RPMI7951 (cell line): ENCODE results near the gene CUX1. TPM values are rescaled to one million over a fixed set of nuclear protein-coding genes. Genes with fewer than 3 reads are reported as not detected.
"Not testable (repeated sequence)": the region's sequence is repeated elsewhere in the genome, so short reads cannot be mapped to it uniquely, and the experiment has no call there.

ENCODE experiments used
- DNase-seq: peaks from one replicate; pipeline ENCODE4 v3.0.0-alpha.2; 2012; ENCODE audit warnings: low read depth
- total RNA-seq: library from RNA; depleted of rRNA; stranded (reverse); fragments of >200 nt; shearing (Covaris generic); gene quantifications from 2 replicates; pipeline ENCODE4 v1.2.3, GENCODE V29; 2014

Gene CUX1
- total RNA-seq, 1 experiment from 2014 or later: 28.6 TPM

DNA sequence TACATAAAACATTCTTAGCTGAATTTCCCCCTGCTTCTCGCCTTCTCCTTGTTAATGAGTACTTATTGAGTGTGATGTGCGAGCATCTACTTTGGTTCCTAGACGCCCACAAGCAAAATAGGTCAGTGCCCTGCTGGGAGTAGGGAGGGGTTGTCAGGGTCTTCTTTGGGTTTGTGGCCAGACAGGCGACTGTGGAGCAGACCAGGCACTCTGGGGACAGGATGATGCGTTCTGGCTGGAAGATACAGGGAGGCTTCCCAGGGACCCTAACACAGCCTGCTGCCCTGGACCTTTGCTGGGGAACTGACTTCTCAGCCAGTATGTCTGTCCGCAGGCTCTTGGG, 227.2 kb downstream of the CUX1 start:
- DNase-seq: no peak

DNA sequence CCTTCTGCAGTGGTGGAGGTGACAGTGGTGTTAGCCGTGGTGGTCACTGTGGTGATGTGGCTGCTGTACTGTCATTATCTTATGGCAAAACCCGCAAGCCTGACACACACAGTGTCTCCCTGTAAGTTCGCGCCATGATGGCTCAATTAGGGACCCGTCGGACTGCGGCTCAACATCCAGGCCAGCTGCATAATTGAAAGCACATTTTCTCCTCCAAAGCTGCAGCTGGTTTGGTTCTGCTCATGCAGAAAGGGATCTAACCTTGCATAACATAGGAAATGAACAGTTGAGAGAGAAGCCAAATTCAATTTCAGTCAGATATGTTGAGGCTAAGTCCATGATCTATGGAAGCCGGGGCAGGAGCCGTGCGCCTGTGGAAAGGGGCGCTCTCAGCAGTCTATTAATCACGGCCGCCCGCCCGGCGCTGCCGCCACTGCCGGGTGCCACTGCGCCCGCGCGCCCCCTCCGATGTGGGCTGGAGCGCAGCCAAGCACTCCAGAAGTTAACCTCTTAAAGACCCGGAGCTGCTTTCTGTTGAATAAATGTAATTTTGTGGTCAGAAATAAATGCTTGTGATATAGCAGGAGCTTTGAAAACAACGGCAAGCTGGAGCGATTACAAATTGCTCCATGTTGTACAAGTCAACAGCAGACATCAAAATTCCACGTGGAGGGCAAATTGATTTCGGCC, 227.7 kb downstream of the CUX1 start:
- DNase-seq: peak; percentile 86

DNA sequence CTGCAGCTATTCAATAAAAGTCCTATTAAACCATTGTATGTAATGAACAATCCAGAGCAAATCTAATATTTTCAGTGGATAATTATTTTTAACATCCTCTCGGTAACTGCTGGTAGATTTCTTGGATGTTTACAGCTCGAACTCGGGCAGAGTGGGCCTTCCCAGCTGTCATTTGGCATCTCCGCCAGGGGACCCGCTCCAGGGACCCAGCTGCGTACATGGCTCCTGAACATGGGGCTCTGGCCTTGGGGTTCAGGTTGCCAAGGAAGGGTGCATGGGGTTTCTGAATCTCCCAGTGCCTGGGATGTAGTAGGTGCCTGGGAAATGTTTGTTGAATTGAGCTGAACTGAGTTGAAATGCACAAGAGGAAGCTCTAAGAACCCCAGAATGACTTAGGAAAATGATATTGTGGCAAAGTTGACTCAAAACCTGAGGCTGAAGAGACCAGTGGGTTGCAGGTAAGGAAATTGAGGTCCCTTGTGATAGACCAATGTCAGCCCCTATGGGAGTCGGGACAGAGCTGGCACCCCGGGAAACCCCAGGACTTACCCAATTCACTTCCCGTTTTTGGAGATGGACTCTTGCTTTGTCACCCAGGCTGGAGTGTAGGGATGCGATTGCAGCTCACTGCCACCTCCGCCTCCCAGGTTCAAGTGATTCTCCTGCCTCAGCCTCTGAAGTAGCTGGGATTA, 228.4 kb downstream of the CUX1 start:
- no peak for DNase-seq

DNA sequence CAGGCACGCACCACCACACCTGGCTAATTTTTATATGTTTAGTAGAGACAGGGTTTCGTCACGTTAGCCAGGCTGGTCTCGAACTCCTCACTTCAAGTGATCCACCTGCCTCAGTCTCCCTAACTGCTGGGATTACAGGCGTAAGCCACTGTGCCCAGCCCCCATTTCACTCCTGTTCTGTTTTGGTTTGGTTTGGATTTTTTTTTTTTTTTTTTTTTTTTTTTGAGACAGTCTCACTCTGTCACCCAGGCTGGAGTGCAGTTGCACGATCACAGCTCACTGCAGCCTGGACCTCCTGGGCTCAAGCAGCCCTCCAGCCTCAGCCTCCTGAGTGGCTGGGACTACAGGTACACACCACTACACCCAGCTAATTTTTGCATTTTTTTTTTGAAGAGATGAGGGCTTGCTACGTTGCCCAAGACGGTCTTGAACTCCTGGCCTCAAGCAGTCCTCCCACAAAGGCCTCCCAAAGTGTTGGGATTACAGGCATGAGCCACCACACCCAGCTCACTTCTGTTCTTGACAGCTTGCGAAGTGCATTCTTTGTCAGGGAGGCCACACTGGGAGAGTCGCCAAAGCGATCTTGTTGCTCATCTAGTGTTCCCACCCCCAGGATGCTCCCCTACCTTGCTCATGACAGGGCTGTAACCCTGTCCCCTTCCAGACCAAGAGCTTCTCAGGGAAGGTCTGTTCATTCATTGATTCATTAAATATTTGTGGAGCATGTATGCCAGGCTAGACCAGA, 229.1 kb downstream of the CUX1 start:
- no peak for DNase-seq

DNA sequence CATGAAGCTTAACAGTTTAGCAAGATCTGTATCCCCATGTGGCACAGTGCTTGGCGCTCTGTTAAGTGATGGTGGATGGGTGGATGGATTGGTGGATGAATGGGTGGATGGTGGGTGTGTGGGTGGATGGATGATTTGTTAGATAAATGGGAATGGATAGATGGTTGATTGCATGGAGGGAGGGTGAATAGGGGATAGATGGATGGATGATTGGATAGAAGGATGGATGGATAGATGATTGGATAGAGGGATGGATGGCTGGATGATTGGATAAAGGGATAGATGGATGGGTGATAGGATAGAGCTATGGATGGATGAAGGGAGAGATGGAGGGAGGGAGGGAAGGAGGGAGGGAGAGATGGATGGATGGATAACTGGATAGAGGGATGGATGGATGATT, 229.7 kb downstream of the CUX1 start:
- no peak for DNase-seq

DNA sequence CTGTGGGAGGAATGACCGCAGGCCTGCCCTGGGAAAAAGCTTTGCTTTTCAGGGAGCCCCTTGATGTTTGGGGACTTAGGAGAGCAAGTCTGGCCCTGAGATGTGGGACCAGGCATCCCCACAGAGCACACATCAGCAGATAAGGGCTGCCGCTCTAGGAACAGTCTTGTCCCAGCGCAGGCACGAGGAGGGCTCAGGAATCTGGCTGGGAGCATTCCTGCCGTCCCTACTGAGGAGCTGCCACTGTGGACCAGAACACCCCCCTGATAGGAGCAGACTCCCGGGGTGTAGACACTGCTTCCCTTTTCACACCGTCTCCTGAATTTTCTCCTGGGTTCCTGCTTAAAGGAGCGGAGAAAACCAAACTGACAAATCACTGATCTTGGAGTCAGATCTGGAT, 232.3 kb downstream of the CUX1 start:
- no peak for DNase-seq

DNA sequence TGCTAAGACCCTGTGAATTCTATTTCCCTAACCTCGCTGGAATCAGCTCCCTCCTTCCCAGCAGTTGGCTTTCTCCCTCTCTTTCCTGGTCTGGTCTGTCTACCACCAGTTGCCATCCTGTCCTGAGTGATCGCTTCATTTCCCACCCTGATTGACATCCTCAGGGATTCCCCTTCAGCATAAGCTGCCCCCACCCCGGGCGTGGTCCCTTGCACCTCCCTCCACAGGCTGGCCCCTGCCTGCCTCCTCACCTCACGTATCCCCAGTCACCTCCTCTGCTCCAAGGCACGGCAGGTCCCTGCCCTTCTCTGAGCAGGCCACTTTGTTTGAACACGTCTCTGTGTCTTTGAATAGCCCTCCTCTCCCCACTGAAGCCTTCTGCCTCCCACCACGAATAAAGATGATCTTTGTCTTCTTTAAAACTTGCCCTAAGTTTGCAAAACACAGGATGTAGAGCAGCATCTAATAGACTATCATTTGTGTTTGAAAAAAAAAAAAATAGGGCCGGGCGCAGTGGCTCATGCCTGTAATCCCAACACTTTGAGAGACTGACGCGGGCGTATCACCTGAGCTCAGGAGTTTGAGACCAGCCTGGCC, 233.5 kb downstream of the CUX1 start:
- peak; percentile 6 for DNase-seq

DNA sequence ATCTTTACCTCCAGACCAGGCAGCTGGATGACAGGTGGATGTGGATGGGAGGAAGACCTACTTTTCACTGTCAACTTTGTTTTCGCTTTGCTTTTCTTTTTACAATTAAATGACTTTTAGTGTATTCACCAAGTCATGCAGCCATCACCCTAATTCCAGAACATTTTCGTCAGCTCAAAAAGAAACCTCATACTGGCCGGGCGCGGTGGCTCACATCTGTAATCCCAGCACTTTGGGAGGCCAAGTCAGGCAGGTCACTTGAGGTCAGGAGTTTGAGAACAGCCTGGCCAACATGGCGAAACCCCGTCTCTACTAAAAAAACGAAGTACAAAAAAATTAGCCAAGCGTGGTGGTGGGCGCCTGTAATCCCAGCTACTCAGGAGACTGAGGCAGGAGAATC, 234.3 kb downstream of the CUX1 start:
- DNase-seq: not testable (repeated sequence)

DNA sequence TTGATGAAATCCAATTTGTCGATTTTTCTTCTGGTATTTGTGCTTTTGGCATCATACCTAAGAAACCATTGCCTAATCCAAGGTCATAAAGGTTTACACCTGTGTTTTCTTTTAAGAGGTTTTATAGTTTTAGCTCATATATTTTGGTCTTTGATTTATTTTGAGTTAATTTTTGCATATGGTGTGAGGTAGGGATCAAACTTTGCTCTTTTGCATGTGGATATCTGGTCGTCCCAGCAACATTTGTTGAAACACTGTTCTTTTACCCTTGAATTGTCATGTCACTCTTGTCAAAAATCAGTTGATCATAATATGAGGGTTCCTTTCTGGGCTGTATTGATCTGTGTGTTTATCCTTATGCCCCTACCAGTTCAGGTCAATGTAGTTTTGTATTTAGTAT, 236.7 kb downstream of the CUX1 start:
- DNase-seq: no peak

DNA sequence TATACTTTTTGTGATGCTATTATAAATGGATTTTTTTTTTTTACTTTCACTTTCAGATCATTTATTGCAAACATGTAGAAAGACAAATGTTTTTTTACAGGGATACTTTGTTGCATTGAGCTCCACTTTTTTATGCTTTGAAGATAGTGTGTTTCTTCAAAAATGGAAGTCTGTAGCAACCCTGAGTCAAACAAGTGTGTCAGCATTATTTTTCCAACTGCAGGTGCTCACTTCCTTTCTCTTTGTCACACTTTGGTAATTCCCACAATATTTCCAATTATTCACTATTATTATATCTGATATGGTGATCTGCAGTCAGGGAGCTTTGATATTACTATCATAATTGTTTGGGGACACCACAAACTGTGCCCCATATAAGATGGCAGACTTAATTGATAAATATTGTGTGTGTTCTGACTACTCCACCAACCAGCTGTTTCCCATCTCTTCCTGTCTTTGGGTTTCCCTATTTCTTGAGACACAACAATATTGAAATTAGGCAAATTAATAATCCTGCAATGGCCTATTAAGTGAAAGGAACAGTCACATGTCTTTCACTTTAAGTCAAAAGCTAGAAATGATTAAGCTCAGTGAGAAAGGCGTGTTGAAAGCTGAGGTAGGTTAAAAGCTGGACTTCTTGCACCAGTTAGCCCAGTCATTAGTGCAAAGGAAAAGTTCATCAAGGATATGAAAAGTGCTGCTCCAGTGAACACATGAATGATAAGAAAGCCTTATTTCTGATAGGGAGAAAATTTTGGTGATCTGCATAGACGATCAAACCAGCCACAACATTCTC, 238.0 kb downstream of the CUX1 start:
- DNase-seq: no peak

DNA sequence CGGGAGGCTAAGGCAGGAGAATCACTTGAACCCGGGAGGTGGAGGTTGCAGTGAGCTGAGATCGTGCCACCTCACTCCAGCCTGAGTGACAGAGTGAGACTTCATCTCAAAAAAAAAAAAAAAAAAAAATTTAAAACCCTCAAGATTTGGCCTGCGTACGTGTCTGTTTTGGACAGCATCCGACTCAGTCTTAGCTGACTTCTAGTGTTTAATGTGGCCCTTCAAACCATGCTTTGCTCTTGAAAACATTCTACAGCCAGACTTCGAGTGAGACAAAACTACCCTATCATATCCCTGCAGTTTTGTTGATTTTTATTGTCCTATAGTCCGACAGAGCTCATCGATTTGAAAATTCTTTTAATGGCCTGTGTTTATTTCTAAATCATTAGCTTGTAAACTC, 242.1 kb downstream of the CUX1 start:
- no peak for DNase-seq

DNA sequence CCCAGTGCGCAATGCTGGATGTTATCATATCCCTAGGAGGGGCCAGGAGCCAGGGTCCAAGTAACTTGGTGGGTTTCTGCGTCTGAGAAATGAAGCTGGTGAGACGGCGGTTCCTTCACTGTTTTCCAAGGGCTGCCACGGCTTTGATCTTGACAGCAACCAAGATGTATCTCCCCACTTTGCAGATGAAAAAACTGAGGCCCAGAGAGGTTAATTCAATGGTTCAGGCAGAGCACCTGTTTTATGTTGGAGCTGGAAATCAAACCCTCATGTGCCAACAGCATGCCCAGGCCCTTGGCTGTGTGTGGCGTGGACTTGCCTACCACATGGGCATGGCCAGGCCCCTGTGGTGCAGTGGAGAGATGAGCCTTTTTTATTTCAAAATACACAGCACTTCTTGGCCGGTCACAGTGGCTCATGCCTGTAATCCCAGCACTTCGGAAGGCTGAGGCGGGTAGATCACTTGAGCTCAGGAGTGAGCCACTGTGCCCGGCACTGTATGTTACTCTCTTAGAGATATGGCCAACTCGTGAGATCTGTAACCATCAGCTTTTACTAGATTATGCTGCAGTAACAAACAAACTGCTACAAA, 244.0 kb downstream of the CUX1 start:
- no peak for DNase-seq

DNA sequence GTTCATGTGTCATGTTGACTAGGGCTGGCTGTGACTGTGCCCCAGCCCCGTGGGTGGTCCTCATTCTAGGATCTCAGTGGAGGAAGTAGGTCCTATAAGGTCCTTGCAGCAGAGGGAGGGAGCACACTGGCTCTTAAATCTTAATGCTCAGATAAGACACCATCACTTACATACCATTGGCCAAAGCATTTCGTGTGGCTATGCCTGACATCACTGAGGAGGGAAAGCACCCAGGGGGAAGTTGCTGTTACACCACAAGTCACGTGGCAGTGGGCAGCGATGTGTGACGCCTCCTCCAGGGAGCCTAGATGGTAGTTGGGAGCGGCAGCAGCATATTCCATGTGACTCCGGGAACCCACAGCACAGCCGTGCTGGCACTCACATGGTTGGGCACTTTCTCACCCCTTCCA, 244.6 kb downstream of the CUX1 start:
- peak; percentile 21 for DNase-seq

DNA sequence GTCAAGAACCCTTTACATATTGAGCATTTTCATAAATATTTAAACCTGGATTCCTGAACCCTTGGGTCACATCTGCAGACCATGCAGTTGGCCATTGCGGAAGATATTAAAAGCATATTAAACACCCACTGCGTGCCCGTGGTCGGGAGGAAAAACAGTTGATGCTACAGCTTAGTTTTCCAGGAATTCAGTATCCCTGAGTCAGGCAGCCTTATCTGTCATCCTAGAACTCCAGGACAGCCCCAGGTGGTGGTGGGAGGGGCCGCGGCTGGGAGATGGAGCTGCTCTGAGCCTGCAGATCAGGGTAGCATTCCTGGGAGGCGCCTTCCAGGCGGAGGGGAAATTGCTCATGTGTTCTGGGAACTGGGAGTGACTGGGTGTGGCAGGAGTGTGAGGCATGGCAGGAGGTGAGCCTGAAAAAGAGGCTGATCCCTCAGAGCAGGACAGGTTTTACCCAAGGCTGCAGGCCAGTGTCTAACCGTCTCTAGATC, 246.3 kb downstream of the CUX1 start:
- peak; percentile 15 for DNase-seq

DNA sequence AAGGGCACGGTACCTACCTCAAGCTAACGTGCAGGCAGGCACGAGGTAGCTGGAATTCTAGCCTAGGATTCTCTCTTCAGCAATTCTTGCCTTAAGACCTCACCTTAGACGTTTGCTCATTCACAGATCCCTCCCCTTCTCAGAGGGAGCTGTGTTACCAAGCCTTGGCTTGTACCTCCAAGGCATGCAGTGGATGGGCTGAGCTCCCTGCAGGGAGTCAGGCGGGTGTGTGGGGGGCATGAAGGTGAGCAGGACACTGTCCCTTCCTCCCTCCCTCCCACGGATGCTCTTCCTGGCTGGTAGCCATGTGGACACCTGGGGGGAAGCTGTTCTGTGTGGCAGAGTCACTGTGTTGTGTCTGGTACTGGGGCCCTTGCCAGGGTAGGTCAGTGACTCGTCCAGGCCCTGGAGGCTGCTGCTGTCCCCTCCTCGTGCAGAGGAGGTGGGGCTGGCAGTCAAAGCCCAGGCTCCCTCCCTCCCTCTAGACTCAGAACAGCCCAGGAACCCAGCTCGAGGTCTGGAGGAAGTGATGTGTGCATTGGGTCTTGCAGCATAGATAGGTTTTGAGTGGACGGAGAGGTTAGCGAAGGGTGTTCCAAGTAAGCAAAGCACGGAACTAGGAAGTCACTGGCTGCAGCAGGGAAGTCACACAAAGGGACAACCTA, 247.1 kb downstream of the CUX1 start:
- peak; percentile 20 for DNase-seq

DNA sequence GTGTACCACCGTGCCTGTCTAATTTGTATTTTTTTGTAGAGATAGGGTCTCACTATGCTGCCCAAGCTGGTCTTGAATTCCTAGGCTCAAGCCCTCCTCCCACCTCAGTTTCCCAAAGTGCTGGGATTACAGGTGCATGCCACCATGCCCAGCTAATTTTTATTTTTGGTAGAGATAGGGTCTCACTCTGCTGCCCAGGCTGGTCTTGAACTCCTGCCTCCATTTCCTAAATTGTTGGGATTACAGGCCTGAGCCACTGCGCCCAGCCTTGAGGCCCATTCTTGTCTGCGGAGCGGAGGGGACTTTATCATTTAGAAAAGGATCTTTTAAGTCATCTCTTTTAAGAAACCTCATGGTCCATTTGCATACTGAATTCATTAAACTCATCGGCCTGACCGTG, 247.8 kb downstream of the CUX1 start:
- no peak for DNase-seq

DNA sequence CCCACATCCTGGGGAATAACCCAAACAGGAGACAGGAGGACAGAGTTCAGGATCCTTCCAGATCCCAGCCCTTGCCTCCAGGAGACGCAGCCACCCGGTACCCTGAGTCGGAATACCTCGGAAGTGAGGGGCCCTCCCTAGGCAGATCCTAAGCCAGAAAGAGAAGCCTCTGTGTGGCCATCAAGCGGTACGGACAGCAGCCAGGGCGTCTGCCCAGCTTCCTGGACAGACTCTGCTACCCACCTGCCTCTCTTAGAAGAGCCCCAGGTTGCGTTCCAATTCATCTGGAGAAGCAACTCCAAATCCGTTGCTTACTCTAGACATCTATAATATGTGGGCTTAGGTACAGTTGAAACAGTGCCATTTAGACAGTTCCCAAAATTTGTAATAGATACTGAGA, 249.1 kb downstream of the CUX1 start:
- DNase-seq: no peak

DNA sequence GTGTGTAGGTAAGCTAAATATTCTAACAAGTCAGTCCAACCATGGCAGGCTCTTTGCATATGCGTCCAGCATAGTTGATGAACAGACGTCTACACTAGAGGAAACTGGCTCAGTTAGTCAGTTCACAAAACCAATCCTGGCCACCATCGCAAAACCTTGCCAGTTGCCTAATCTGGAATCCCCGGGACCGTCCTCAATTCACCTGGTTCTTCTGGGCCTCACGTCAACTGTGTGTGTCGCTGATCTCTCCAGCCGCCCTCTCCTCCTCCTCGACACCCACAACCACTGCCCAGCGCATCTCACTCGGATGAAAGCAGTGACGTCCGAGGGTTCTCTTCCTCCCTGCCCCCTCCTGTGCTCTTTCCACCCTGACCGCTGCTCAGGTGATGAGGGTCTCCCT, 251.4 kb downstream of the CUX1 start:
- no peak for DNase-seq

DNA sequence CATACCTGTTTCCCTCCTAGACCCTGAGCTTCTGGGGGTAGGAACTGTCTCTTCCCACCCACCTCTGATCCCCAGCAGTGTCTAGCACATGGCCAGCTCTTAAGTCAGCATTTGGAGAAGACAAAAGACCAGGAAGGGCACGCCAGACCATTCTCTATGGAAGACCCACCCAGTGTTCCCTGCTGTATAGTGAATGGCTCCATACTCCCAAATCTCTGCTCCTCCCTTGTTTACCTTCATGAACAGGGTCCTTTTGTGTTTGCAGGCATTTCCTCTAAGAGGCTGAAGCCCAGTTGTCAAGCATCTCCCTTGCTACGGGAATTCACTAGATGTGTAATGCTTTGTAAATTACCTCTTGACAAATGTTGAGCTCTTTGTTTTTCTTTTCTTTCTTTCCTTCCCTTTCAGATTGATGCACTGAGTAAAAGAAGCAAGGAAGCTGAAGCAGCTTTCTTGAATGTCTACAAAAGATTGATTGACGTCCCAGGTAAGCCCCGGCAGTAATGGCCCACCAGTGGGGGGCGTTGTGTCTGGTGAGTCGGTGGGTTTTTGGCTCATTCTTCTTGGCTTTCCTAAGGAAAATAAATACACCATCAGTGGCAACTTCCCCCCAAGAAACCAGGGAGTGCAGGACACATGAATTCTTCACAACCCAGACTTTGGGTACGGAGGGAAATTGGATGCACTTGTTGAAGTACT, 252.7 kb downstream of the CUX1 start:
- DNase-seq: no peak

DNA sequence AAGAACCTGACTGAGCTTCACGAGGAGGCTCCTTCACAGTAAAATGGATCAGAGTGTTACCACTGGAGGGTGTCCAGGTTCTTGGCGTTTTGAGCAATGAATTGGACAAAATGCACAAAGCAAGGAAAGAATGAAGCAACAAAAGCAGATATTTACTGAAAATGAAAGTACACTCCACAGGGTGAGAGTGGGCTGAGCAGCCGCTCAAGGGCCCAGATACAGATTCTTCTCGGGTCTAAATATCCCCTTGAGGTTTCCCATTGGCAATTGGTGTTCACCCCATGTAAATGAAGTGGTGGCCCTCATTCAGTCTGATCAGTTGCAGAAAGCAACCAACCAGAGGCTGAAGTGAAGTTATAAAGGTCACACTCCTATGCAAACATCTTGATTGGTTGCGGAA, 254.6 kb downstream of the CUX1 start:
- DNase-seq: no peak
